NT2/D1 (cell line): ENCODE results near the gene CFAP410.

ENCODE experiments used
- SUZ12 ChIP-seq: IDR thresholded peaks from 2 replicates; pipeline ENCODE4 v1.6.1; 2011; ENCODE audit not compliant: insufficient read length, insufficient read depth; ENCODE audit errors: extremely low read depth
- YY1 ChIP-seq: IDR thresholded peaks from 2 replicates; pipeline ENCODE4 v1.6.1; 2011; ENCODE audit not compliant: insufficient read length, insufficient read depth
- ZNF274 ChIP-seq: IDR thresholded peaks from 2 replicates; pipeline ENCODE4 v1.6.1; 2011; ENCODE audit warnings: mild to moderate bottlenecking, low read depth, low read length

- TF ChIP-seq ZNF274 (no peak), SUZ12 (no peak), YY1 (no peak)
Measured at GRCh38 chr21:44316277-44316900, 22.8 kb downstream of the CFAP410 start.
